Prostate gland (tissue), 2 donors: ENCODE data around the gene SEMA3A.

Experiments used
- POLR2A ChIP-seq: fragments of 450-650 bp; IDR thresholded peaks from one replicate; pipeline ENCODE4 v1.6.1; 2016; ENCODE audit warnings: antibody characterized with exemption, mild to moderate bottlenecking
- POLR2AphosphoS5 ChIP-seq: sonication (generic); formaldehyde crosslinking; IDR thresholded peaks from one replicate; pipeline ENCODE4 v1.6.1; 2017; ENCODE audit warnings: antibody characterized with exemption
- TF ChIP-seq, protein P1 (sequence below), 4 experiments: fragments of 200-600 bp in 2 of 4; fragments of 450-650 bp in 2 of 4; sonication (generic) in 2 of 4; IDR thresholded peaks; 1 replicate in 3 of 4; 2 replicates in 1 of 4; pipeline ENCODE4 v1.5.1; 2016 to 2019; ENCODE audit warnings: antibody characterized with exemption in 4 of 4, mild to moderate bottlenecking in 2 of 4, moderate library complexity in 2 of 4

DNA sequence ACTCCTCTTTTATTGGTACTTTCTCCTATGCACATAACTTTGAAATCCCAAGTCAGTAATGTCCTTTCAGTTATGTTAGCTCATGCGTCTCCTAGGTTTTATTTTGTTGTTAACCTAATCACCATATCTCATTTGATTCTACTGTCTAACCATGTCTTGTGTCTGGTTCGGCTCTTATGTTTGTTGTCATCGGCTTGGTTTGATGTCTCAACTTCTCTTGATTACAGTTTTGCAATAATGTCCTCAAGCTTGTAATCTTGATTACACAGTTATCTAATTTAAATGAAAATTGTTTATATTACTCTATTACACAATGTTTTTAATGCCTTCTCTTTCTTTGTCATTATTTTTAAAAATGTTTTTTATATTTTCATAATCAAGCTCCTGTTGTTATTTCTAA, 35.9 kb upstream of the SEMA3A start:
- TF ChIP-seq, protein P1, sequence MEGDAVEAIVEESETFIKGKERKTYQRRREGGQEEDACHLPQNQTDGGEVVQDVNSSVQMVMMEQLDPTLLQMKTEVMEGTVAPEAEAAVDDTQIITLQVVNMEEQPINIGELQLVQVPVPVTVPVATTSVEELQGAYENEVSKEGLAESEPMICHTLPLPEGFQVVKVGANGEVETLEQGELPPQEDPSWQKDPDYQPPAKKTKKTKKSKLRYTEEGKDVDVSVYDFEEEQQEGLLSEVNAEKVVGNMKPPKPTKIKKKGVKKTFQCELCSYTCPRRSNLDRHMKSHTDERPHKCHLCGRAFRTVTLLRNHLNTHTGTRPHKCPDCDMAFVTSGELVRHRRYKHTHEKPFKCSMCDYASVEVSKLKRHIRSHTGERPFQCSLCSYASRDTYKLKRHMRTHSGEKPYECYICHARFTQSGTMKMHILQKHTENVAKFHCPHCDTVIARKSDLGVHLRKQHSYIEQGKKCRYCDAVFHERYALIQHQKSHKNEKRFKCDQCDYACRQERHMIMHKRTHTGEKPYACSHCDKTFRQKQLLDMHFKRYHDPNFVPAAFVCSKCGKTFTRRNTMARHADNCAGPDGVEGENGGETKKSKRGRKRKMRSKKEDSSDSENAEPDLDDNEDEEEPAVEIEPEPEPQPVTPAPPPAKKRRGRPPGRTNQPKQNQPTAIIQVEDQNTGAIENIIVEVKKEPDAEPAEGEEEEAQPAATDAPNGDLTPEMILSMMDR (IDR thresholded peaks at IDR 0.05) = no peak
- no peak for TF ChIP-seq POLR2A
- no peak for TF ChIP-seq POLR2AphosphoS5
